Fibroblast of villous mesenchyme (primary cell): ENCODE data around the gene ALKBH4. TPM values are rescaled to one million over a fixed set of nuclear protein-coding genes. Genes with fewer than 3 reads are reported as not detected.
"Not testable (repeated sequence)": the region's sequence is repeated elsewhere in the genome, so short reads cannot be mapped to it uniquely, and the experiment has no call there.

Experiments used
- DNase-seq: peaks from one replicate; pipeline ENCODE4 v3.0.0-alpha.2; 2010; ENCODE audit warnings: low read depth
- H3K4me3 ChIP-seq: 2 replicates; pipeline ENCODE4 v1.5.1; 2011; ENCODE audit warnings: low read depth, mild to moderate bottlenecking, low read length
- CTCF ChIP-seq: IDR thresholded peaks from 2 replicates; pipeline ENCODE4 v1.5.1; 2012; ENCODE audit warnings: low read depth, mild to moderate bottlenecking, low read length; ENCODE audit not compliant: insufficient read depth
- total RNA-seq: library from RNA; depleted of rRNA; stranded (reverse); fragments of >200 nt; gene quantifications from 2 replicates; pipeline ENCODE4 v1.2.3, GENCODE V29; 2012

Gene ALKBH4, protein sequence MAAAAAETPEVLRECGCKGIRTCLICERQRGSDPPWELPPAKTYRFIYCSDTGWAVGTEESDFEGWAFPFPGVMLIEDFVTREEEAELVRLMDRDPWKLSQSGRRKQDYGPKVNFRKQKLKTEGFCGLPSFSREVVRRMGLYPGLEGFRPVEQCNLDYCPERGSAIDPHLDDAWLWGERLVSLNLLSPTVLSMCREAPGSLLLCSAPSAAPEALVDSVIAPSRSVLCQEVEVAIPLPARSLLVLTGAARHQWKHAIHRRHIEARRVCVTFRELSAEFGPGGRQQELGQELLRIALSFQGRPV
- 10.8 and 19.6 TPM in 2 replicates for total RNA-seq

GRCh38 chr7:102464577-102465280 is at the start of gene ALKBH4, which contains the start of gene LRWD1:
Gene ALKBH4, minus strand, starts transcription at chr7:102464863. Its CDS starts 27 bp downstream, at chr7:102464836.
Gene LRWD1, plus strand, starts transcription at chr7:102464984. Its CDS starts 97 bp downstream, at chr7:102465081.
- peak; percentile 89 for DNase-seq
- H3K4me3 ChIP-seq = peak within 1 kb of the TSS; percentile 100
- peak; percentile 16 for TF ChIP-seq CTCF

DNA sequence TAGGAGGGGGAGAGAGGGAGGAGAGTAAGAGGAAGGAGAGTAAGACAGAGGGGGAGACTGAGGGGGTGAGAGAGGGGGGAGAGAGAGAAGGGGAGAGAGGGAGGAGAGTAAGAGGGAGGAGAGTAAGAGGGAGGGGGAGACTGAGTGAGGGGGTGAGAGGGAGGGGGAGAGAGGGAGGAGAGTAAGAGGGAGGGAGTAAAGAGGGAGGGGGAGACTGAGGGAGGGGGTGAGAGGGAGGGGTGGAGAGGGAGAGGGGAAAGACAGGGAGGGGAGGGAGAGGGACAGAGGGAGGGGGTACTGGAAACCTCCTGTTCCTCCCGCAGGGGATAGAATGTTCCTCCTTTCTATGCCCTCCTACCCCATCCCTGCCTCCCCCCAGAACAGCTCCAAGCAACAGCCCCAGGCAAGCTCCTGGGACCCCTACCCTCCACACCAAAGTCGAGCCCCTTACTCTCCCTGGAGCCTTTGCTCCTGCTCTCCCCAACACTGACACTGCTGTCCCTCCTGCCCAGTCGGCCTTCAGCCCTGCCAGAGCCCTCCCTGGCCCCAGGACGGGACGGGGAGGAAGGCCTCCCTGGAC is 48.1 kb upstream of the ALKBH4 start:
- peak overlapping the region; percentile 49 for H3K4me3 ChIP-seq
- peak; percentile 78 for DNase-seq

DNA sequence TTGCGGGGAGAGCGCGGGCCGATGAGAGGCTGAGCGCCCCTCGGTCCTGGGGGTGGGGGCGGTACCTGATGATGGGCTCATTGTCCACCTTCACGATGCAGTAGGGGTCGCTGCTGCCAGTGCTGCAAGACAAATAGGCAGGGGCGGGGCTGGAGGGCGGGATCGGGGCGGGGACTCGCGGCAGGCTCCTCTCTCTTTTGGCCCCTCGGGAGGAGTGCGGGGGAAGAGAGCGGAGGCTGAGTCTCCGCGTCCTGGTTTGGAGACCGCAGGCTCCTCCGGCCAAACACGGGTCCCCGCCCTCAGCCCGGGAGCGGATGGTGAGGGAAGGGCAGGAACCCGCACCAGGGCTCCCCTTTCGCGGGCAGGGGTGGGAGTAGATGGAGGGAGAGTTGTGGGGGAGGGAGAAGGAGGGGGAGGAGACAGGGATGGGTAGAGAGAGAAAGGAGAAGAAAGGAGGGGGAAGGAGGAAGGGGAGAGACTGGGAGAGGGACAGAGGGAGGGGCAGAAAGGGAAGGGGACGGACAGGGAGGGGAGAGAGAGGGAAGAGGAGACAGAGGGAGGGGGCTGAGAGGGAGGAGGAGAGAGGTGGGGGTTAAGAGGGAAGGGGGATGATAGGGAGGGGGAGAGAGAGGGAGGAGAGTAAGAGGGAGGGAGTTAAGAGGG is 47.3 kb upstream of the ALKBH4 start:
- H3K4me3 ChIP-seq = not testable (repeated sequence)

DNA sequence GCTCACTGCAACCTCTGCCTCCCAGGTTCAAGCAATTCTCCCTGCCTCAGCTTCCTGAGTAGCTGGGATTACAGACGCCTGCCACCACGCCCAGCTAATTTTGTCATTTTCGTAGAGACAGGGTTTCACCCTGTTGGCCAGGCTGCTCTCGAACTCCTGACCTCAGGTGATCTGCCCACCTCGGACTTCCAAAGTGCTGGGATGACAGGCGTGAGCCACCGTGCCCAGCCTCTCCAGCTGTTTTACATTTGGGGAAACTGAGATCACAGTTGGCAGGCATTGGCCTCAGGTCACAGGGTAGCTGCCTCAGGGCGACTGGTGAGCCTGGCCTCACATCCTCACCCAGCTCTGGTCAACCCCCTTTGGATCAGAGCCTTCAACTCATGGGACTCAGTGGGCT is 45.9 kb upstream of the ALKBH4 start:
- H3K4me3 ChIP-seq = not testable (repeated sequence)

More for the DNA sequence above, 47.3 kb upstream of the ALKBH4 start:
- not testable (repeated sequence) for DNase-seq

GRCh38 chr7:102507410-102508088 is 42.9 kb upstream of the ALKBH4 start:
- not testable (repeated sequence) for H3K4me3 ChIP-seq, DNase-seq

More for the DNA sequence above, 45.9 kb upstream of the ALKBH4 start:
- not testable (repeated sequence) for DNase-seq

DNA sequence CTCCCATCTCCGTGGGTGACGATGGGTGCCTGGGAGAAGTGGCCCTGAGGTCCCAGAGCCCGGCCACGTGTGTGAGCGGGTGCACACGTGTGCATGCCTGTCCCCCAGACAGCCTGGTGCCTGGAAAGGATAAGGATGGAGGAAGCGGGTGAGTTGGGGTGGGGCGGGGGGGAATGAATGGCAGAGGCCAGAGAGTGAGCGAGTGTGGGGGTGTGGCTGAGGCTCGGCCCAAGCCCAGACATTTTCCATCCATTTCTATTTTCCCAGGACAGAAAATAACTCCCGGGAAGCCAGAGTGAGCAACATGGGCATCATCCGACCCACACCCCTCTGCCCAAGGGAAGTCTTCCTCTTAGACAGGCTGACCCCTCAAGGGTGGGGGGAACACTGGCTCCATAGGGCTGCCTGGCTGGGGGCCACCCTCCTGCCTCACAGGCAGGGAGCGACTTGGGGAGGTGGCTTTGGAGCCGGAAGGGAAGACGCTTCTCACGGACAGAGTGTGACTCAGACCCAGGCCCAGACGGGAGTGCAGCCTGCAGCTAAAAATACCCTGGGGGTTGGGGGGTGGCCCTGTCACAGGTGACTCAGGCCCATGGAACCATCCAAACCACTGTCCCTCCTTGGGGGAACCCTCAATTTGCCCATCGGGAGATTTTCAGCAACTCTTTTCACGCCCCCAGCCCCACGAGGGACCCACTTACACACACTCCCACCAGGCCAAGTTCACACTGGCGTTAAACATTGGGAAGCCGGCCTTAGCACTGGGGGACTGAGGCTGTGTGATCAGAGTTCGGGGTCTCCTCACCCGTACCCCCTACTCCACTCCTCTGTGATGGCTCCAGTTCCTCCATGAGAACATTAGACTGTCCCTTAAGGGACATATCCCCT is 40.9 kb upstream of the ALKBH4 start:
- not testable (repeated sequence) for H3K4me3 ChIP-seq, DNase-seq

- not testable (repeated sequence) for H3K4me3 ChIP-seq, DNase-seq
Measured at GRCh38 chr7:102503141-102503540, 38.5 kb upstream of the ALKBH4 start.

GRCh38 chr7:102498321-102498720 is 33.7 kb upstream of the ALKBH4 start:
- not testable (repeated sequence) for H3K4me3 ChIP-seq, DNase-seq

DNA sequence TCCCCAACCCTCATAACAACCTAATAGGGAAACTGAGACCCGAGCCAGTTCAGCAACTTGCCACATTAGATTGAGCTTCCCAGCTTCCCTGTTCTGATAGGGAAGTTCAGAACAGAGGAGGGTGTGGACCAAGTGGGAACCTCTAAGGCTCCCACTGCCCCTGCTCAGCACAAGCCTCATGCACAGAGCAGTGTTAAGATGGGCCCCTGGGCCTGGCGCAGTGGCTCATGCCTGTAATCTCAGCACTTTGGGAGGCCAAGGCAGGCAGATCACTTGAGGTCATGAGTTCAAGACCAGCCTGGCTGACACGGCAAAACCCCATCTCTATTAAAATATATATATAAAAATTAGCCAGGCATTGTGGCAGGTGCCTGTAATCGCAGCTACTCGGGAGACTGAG is 32.6 kb upstream of the ALKBH4 start:
- not testable (repeated sequence) for DNase-seq, H3K4me3 ChIP-seq

DNA sequence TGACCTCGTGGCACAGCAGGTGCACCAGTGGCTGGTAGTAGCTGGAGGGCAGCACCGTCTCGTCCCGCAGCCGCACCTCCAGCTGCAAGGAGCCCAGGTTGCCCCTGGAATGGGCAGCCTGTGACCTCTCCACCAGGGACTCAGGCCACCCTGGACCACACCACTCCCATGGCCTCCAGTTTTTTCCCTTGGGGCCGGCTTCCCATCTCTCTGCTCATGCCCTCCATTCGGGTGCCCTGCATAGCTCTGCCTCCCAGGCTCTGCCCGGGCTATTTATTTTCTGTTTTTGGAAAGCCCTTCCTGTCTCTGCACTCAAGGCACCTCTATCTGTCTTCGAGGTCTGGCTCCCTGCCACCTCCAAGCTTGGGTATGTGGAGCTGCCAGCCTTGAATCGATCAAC is 32.2 kb upstream of the ALKBH4 start:
- not testable (repeated sequence) for DNase-seq, H3K4me3 ChIP-seq

DNA sequence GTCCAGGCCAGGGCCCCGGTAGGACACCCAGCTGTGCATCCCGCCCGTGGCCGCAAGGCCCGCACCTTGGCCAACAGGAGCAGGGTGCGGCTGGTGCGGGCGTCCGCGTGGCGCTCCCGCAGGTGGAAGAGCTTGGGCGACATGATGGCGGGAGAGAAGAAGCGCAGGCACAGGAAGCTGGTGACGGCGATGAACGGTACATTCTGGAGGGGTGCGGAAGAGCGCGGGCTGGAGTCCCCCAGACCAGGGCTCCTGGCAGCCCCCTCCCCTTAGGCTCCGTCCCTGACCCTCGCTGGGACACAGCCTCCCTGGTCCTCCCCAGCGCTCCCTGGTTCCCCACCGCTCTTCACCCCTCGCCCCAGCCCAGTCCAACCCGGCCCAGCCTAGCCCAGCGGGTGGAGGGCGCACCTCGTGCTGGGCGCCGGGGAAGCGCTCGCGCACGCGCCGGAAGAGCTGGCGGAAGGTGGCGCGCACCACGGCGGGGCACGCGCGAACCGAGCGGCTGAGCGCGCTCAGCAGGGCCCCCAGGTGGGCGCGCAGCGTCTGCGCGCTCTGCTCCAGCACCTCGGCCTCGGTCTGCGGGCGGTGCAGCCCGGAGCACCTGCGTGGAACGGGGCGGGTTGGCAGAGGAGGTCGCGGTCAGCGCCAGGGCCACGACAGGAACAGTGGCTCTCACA is 29.9 kb upstream of the ALKBH4 start:
- not testable (repeated sequence) for H3K4me3 ChIP-seq, DNase-seq

DNA sequence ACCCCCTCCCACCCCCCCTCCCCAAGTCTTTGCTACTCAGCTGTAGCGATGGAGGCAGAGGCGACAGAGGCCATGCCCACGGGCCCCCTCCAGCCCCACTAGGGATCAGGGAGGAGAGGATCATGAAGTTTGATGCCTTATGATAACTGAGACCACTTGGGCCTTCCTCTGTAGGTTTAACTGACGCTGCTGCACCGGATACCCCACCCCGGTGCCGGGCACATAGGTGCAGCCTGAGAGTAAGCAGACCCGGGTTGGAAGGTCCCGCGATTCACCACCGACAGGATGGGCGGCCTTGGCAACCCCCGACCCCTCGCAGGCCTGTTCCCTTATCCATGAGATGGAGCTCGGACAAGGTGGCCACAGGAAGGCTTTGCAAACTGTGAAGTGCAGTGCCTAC is 29.4 kb upstream of the ALKBH4 start:
- H3K4me3 ChIP-seq, DNase-seq: not testable (repeated sequence)

GRCh38 chr7:102493220-102493935 is 28.7 kb upstream of the ALKBH4 start:
- not testable (repeated sequence) for H3K4me3 ChIP-seq, DNase-seq

GRCh38 chr7:102490529-102491075 is 25.9 kb upstream of the ALKBH4 start:
- not testable (repeated sequence) for DNase-seq, H3K4me3 ChIP-seq

- H3K4me3 ChIP-seq, DNase-seq: not testable (repeated sequence)
Measured at GRCh38 chr7:102484317-102484716, 19.7 kb upstream of the ALKBH4 start.
